Fibroblast of pulmonary artery (primary cell): ENCODE data around the gene GPATCH8.
"Not testable (repeated sequence)": the region's sequence is repeated elsewhere in the genome, so short reads cannot be mapped to it uniquely, and the experiment has no call there.

Source experiments
- DNase-seq: peaks from one replicate; pipeline ENCODE4 v3.0.0-alpha.2; 2010; ENCODE audit warnings: low read depth
- H3K4me3 ChIP-seq: replicated peaks from 2 replicates; pipeline ENCODE4 v1.5.1; 2011; ENCODE audit warnings: low read depth, mild to moderate bottlenecking, control low read depth, low read length, moderate library complexity
- TF ChIP-seq, protein P1 (sequence below): IDR thresholded peaks from 2 replicates; pipeline ENCODE4 v1.5.1; 2011; ENCODE audit warnings: mild to moderate bottlenecking, control low read depth, low read length, inconsistent platforms; ENCODE audit errors: missing control alignments

Gene GPATCH8

DNA sequence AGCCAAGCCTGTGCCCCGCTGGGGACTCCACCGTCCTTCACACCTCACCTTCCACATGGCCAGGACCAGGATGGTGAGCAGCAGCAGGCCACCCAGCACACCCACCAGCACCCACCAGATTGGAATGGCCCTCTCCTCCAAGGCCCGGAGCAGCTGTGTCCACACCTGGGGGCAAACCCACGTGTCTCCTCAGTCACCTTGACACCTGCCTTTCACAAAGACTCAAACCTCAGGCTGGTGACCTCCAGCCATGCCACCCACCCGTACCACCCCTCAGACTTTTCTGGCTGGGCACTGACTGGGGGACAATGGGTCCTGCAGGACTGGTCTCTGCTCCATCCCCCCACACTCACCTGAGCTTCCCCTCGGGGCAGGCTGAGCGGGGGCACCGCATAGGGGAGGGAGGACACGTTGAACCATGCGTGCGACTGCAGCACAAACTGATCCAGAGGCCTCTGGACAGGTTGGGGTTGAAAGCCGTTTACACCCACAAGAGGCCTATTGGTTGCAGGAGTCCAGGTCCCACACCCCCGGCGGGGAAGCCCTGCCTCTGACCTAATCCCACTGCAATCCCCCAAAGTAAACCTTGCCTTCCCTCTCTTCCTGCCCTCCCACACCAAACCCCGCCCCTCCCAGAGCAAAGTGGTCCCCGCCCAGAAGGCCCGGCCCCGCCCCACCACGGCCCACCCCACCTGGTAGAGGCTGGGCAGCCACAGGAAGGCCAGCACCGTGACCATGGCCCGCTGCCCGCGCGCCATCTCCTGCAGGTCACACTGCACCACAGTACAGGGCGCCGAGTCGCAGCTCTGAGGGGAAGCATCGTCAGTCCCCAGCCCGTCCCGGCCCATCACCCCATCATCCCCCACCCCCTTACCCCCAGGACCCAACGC lies 128.7 kb downstream of the GPATCH8 start:
- DNase-seq: no peak
- no peak overlapping the region for H3K4me3 ChIP-seq
- TF ChIP-seq, protein P1, sequence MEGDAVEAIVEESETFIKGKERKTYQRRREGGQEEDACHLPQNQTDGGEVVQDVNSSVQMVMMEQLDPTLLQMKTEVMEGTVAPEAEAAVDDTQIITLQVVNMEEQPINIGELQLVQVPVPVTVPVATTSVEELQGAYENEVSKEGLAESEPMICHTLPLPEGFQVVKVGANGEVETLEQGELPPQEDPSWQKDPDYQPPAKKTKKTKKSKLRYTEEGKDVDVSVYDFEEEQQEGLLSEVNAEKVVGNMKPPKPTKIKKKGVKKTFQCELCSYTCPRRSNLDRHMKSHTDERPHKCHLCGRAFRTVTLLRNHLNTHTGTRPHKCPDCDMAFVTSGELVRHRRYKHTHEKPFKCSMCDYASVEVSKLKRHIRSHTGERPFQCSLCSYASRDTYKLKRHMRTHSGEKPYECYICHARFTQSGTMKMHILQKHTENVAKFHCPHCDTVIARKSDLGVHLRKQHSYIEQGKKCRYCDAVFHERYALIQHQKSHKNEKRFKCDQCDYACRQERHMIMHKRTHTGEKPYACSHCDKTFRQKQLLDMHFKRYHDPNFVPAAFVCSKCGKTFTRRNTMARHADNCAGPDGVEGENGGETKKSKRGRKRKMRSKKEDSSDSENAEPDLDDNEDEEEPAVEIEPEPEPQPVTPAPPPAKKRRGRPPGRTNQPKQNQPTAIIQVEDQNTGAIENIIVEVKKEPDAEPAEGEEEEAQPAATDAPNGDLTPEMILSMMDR: no peak

GRCh38 chr17:44372036-44372435 lies 131.2 kb downstream of the GPATCH8 start:
- TF ChIP-seq, protein P1: no peak
- H3K4me3 ChIP-seq: no peak overlapping the region
- DNase-seq: no peak

DNA sequence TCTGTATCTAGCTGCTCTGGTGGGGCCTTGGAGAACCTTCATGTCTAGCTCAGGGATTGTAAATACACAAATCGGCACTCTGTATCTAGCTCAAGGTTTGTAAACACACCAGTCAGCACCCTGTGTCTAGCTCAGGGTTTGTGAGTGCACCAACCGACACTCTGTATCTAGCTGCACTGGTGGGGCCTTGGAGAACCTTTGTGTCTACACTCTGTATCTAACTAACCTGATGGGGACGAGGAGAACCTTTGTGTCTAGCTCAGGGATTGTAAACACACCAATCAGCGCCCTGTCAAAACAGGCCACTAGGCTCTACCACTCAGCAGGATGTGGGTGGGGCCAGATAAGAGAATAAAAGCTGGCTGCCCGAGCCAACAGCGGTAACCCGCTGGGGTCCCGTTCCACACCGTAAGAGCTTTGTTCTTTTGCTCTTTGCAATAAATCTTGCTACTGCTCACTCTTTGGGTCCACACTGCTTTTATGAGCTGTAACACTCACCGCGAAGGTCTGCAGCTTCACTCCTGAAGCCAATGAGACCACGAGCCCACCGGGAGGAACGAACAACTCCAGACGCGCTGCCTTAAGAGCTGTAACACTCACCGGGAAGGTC lies 133.7 kb downstream of the GPATCH8 start:
- H3K4me3 ChIP-seq: not testable (repeated sequence)

GRCh38 chr17:44368391-44369243 lies 134.6 kb downstream of the GPATCH8 start:
- H3K4me3 ChIP-seq, DNase-seq: not testable (repeated sequence)

More for the DNA sequence above, 133.7 kb downstream of the GPATCH8 start:
- not testable (repeated sequence) for DNase-seq

- DNase-seq: no peak
- TF ChIP-seq, protein P1: no peak
- H3K4me3 ChIP-seq: no peak overlapping the region
These were observed 135.8 kb downstream of the GPATCH8 start for GRCh38 chr17:44367231-44367979.

DNA sequence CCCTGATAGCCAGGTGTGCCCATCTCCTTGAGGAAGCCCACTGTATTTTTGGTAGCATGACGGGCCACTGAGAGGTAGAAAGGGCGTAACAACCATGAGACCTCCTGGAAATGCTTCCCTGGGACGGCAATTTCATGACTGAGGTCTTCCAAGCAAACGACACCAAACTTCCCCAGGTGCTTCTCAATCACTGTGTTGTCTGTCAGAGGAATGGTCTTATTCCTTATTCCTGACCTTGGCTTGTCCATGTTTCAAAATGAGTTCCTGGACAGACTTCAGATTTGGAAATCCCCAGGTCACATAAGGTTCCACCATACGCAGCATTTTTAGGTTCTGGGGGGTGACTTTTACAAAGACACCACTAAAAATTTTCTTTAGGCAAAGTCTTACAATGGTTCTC lies 138.2 kb downstream of the GPATCH8 start:
- H3K4me3 ChIP-seq, DNase-seq: not testable (repeated sequence)

DNA sequence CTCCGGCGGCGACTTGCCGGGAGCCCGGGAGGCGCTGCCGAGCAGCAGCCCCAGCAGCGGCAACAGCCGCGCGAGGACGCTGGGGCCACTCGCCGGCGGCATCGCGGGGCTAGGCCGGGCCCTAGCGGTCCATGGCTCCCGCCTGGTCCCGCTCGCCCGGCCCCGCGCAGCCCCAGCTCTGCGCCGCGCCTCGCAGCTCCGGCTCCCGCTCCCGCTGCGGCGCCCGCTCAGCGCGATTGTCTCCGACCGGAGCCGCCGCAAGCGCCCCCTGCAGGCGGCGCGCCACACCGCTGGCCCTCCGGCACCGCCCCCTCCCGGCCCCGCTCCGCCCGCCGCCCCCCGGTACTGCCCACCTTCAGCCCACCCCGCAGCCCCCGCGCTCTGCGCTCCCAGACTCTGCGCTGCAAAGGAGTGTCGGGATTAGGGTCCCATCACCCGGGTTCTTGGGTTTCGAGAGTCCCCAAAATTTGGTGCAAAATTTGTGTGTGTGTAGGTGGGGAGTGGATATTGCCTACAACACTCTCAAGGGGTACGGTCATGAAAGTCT lies 139.5 kb downstream of the GPATCH8 start, which contains the start of gene FAM171A2:
Gene FAM171A2, minus strand, starts transcription at position 241 of the 547 bp plus-strand sequence. Its CDS starts 139 bp downstream, at position 102.
- H3K4me3 ChIP-seq: peak within 1 kb of the TSS; percentile 71
- peak; percentile 57 for DNase-seq
- TF ChIP-seq, protein P1: peak; percentile 19
